Endothelial cell of umbilical vein (primary cell): Measurements from ENCODE around the gene LARP1. TPM values are rescaled to one million over a fixed set of nuclear protein-coding genes. Genes with fewer than 3 reads are reported as not detected.

Experiments used
- BruUV-seq: library from RNA; stranded (reverse); fragments of 400-500 nt; replicated peaks from 2 replicates; lab custom pipeline; 2021; lab: Mats Ljungman, UMichigan
- CTCF ChIA-PET: fragments of 300-600, 350-600 bp; sonication (Branson Sonifier 250); formaldehyde crosslinking; loops from one replicate; lab custom pipeline; 2021; ENCODE audit warnings: antibody characterized with exemption, inconsistent platforms; lab: Charles Lee
- POLR2A ChIA-PET: fragments of 300-600, 350-600 bp; sonication (Branson Sonifier 250); formaldehyde crosslinking; loops from one replicate; lab custom pipeline; 2021; ENCODE audit warnings: antibody characterized with exemption, inconsistent platforms; lab: Charles Lee
- DNase-seq: peaks from one replicate; pipeline ENCODE4 v3.0.0-alpha.2; 2011; ENCODE audit warnings: low read depth, low spot score
- FAIRE-seq: peaks from 2 replicates; lab custom pipeline; 2011; peaks lifted over from hg19 to GRCh38; lab: Jason Lieb, UNC
- H2AFZ ChIP-seq: 2 replicates; pipeline ENCODE4 v1.6.0; 2012; ENCODE audit warnings: low read depth, low read length, control low read depth, inconsistent platforms
- H3K27ac ChIP-seq: 2 replicates; pipeline ENCODE4 v1.5.1; 2011; ENCODE audit warnings: low read depth, mild to moderate bottlenecking, control low read depth, low read length, moderate library complexity; ENCODE audit not compliant: insufficient read depth
- H3K27me3 ChIP-seq, 2 experiments: 2 replicates each; pipeline versions ENCODE4 v1.6.0 to v1.6.1; 2011; ENCODE audit warnings: low read length in 2 of 2, mixed read lengths in 1 of 2; ENCODE audit not compliant: control insufficient read depth in 2 of 2, insufficient read depth in 2 of 2
- H3K36me3 ChIP-seq, 2 experiments: 2 replicates in 1 of 2; 3 replicates in 1 of 2; pipeline ENCODE4 v1.5.1; 2011; ENCODE audit warnings: low read length in 2 of 2, mild to moderate bottlenecking in 1 of 2, moderate library complexity in 1 of 2; ENCODE audit not compliant: control insufficient read depth in 2 of 2, insufficient read depth in 2 of 2; ENCODE audit errors: extremely low read depth in 1 of 2
- H3K4me1 ChIP-seq: 3 replicates; pipeline ENCODE4 v1.5.1; 2011; ENCODE audit warnings: mild to moderate bottlenecking, low read length; ENCODE audit not compliant: control insufficient read depth, insufficient read depth; ENCODE audit errors: extremely low read depth
- H3K4me2 ChIP-seq: 2 replicates; pipeline ENCODE4 v1.6.1; 2011; ENCODE audit warnings: low read length, control low read depth, mixed read lengths; ENCODE audit not compliant: insufficient read depth
- H3K4me3 ChIP-seq, 3 experiments: fragments of 200-600 bp in 1 of 3; sonication (generic), shearing (Covaris generic) in 1 of 3; replicated peaks in 1 of 3; 2 replicates each; pipeline ENCODE4 v1.5.1; 2011 to 2016; ENCODE audit warnings: control low read depth in 3 of 3, low read length in 3 of 3, mild to moderate bottlenecking in 2 of 3, inconsistent platforms in 1 of 3, low read depth in 1 of 3, moderate library complexity in 1 of 3; ENCODE audit not compliant: insufficient read depth in 1 of 3
- H3K79me2 ChIP-seq: 2 replicates; pipeline ENCODE4 v1.6.0; 2012; ENCODE audit warnings: low read length, inconsistent platforms; ENCODE audit not compliant: control insufficient read depth, insufficient read depth
- H3K9ac ChIP-seq: replicated peaks from 2 replicates; pipeline ENCODE3; 2011; ENCODE audit warnings: low read length, control low read depth; ENCODE audit not compliant: insufficient read depth; ENCODE audit errors: extremely low read depth
- H3K9me1 ChIP-seq: replicated peaks from 3 replicates; pipeline ENCODE4 v1.6.0; 2011; ENCODE audit warnings: mild to moderate bottlenecking, low read length; ENCODE audit not compliant: control insufficient read depth, insufficient read depth; ENCODE audit errors: extremely low read depth
- H3K9me3 ChIP-seq: replicated peaks from 2 replicates; pipeline ENCODE4 v1.5.1; 2012; ENCODE audit warnings: low read length, inconsistent platforms; ENCODE audit not compliant: control insufficient read depth, insufficient read depth
- H4K20me1 ChIP-seq: replicated peaks from 2 replicates; pipeline ENCODE3; 2011; ENCODE audit warnings: mild to moderate bottlenecking, low read length; ENCODE audit not compliant: control insufficient read depth, insufficient read depth; ENCODE audit errors: extremely low read depth
- CTCF ChIP-seq, 2 donors: IDR thresholded peaks; 1 replicate in 1 of 2; 2 replicates in 1 of 2; pipeline ENCODE4 v1.5.1; 2011; ENCODE audit warnings: low read length in 2 of 2, mild to moderate bottlenecking in 2 of 2, moderate library complexity in 2 of 2, control low read depth in 1 of 2, inconsistent platforms in 1 of 2, low read depth in 1 of 2; ENCODE audit not compliant: insufficient read depth in 1 of 2; ENCODE audit errors: extremely low read depth in 1 of 2
- EZH2 ChIP-seq: IDR thresholded peaks from 2 replicates; pipeline ENCODE4 v1.6.1; 2012; ENCODE audit warnings: borderline replicate concordance, low read depth, mild to moderate bottlenecking, moderate library complexity, low read length, inconsistent platforms; ENCODE audit not compliant: severe bottlenecking
- FOS ChIP-seq: IDR thresholded peaks from 2 replicates; pipeline ENCODE4 v1.6.1; 2011; ENCODE audit warnings: mild to moderate bottlenecking, low read length, moderate library complexity, borderline replicate concordance; ENCODE audit not compliant: insufficient read depth
- GATA2 ChIP-seq: IDR thresholded peaks from 2 replicates; pipeline ENCODE4 v1.7.0; 2011; ENCODE audit warnings: low read depth, mild to moderate bottlenecking, moderate library complexity, mixed read lengths, low read length; ENCODE audit not compliant: insufficient read length, insufficient read depth
- JUN ChIP-seq: IDR thresholded peaks from 2 replicates; pipeline ENCODE4 v1.6.1; 2011; ENCODE audit warnings: borderline replicate concordance, low read depth; ENCODE audit not compliant: insufficient read length, insufficient read depth
- MYC ChIP-seq: IDR thresholded peaks from one replicate; pipeline ENCODE4 v1.6.1; 2011; ENCODE audit warnings: mild to moderate bottlenecking, low read depth, low read length
- POLR2A ChIP-seq: IDR thresholded peaks from 2 replicates; pipeline ENCODE4 v1.6.1; 2012; ENCODE audit warnings: low read depth, mild to moderate bottlenecking, control low read depth, low read length
- POLR2AphosphoS5 ChIP-seq: IDR thresholded peaks from 2 replicates; pipeline ENCODE4 v1.6.1; 2012; ENCODE audit warnings: low read depth, mild to moderate bottlenecking, control low read depth, low read length, moderate library complexity; ENCODE audit not compliant: insufficient read depth
- dilution Hi-C: fragments of 300-500 bp; cut with MboI; formaldehyde crosslinking; loops from one replicate; pipeline ENCODE4 v1.15.0; 2019; ENCODE audit warnings: low sequenced_read_pairs; ENCODE audit not compliant: extremely low pct_ligation_motif_present
- intact Hi-C: fragments of 100-400 bp; cut with micrococcal nuclease; formaldehyde crosslinking; loops from one replicate; pipeline ENCODE4 v1.10.0; 2022
- polyA plus RNA-seq, 4 experiments: library from polyadenylated mRNA; depleted of rRNA in 3 of 4; stranded (reverse) in 3 of 4; unstranded in 1 of 4; fragments of >200 nt; gene quantifications; 2 replicates each; pipeline versions ENCODE4 v1.2.1 to v1.2.3, GENCODE V29; 2011 to 2012; ENCODE audit warnings: missing spikeins in 1 of 4
- total RNA-seq: library from RNA; stranded (reverse); gene quantifications from 2 replicates; pipeline ENCODE4 v1.2.3, GENCODE V29; 2021
- TF ChIP-seq, protein P1 (sequence below): IDR thresholded peaks from 2 replicates; pipeline ENCODE4 v1.6.1; 2011; ENCODE audit not compliant: insufficient read depth, insufficient read length

Gene LARP1
- total and polyA plus RNA-seq, 2 donors (not counting 3 experiments of a cell fraction or from before 2014, with no cell fraction given), result 70.4 to 252 TPM

- Histone ChIP-seq H3K4me2 (no peak overlapping the region), H4K20me1 (no peaks in the 10 kb centered on the region), H3K36me3 (peaks cover 19 to 39% of the 10 kb centered on the region in 2 experiments), H3K9me1 (no peaks in the 10 kb centered on the region), H3K9me3 (no peaks in the 10 kb centered on the region), H3K27me3 (no peaks in the 10 kb centered on the region), H3K79me2 (no peaks in the 10 kb centered on the region), H3K27ac (no peak overlapping the region), H3K4me3 (no peak overlapping the region), H2AFZ (no peak overlapping the region), H3K9ac (no peak overlapping the region), H3K4me1 (peaks cover 3% of the 10 kb centered on the region)
- intact Hi-C loops (loop anchor here (2.0 kb wide), 1 partner anchor 46 kb away; the partner anchor contains the start of gene CNOT8), dilution Hi-C loops (no loop called here)
- no peak for FAIRE-seq
- ChIA-PET CTCF (interaction anchor here (1.5 kb wide), 1 partner anchor 163 kb away, joined by 4 read pairs; no protein-coding TSS in a partner anchor), POLR2A (no interaction called here)
- no TSS peak for BruUV-seq
- no peak for TF ChIP-seq EZH2
- no peak for TF ChIP-seq POLR2A
- TF ChIP-seq FOS, result no peak
- TF ChIP-seq CTCF (IDR thresholded peaks at IDR 0.05; ENCODE audit: extremely low read depth in 1 of 2, insufficient read depth in 1 of 2, low read depth in 1 of 2, low read length in 2 of 2), result no peak
- TF ChIP-seq JUN, result no peak
- no peak for TF ChIP-seq POLR2AphosphoS5
- no peak for TF ChIP-seq MYC
- TF ChIP-seq, protein P1, sequence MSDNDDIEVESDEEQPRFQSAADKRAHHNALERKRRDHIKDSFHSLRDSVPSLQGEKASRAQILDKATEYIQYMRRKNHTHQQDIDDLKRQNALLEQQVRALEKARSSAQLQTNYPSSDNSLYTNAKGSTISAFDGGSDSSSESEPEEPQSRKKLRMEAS, result no peak
- TF ChIP-seq GATA2, result no peak
- DNase-seq, result no peak
These were observed 58.0 kb downstream of the LARP1 start for GRCh38 chr5:154813158-154813557.
